Osteocyte (in vitro differentiated cells): ENCODE data around the gene PCNT. TPM values are rescaled to one million over a fixed set of nuclear protein-coding genes. Genes with fewer than 3 reads are reported as not detected.

Experiments
- DNase-seq: peaks from one replicate; pipeline ENCODE4 v3.0.0; 2021; ENCODE audit warnings: mixed read lengths; ENCODE audit not compliant: unreplicated experiment; ENCODE audit errors: extremely low spot score
- H3K27ac Mint-ChIP-seq: one replicate; pipeline ENCODE4 v1.8.0; 2021; ENCODE audit warnings: mild to moderate bottlenecking, mixed read lengths; ENCODE audit not compliant: unreplicated experiment
- H3K27me3 Mint-ChIP-seq: one replicate; pipeline ENCODE4 v1.8.0; 2021; ENCODE audit warnings: mixed read lengths; ENCODE audit not compliant: unreplicated experiment
- H3K36me3 Mint-ChIP-seq: one replicate; pipeline ENCODE4 v1.8.0; 2021; ENCODE audit warnings: mixed read lengths; ENCODE audit not compliant: unreplicated experiment
- H3K4me1 Mint-ChIP-seq: one replicate; pipeline ENCODE4 v1.8.0; 2021; ENCODE audit warnings: mixed read lengths; ENCODE audit not compliant: unreplicated experiment
- H3K4me3 Mint-ChIP-seq: one replicate; pipeline ENCODE4 v1.8.0; 2021; ENCODE audit warnings: mild to moderate bottlenecking, moderate library complexity, mixed read lengths; ENCODE audit not compliant: unreplicated experiment
- H3K9me3 Mint-ChIP-seq: one replicate; pipeline ENCODE4 v1.8.0; 2021; ENCODE audit warnings: mixed read lengths; ENCODE audit not compliant: unreplicated experiment
- total RNA-seq: library from RNA; stranded (reverse); gene quantifications from 2 replicates; pipeline ENCODE4 v1.2.1, GENCODE V29; 2021
- TF ChIP-seq, protein P1 (sequence below): fragments of 200-600 bp; sonication (generic); IDR thresholded peaks from 2 replicates; pipeline ENCODE4 v1.5.0; 2021; ENCODE audit warnings: antibody characterized with exemption, mild to moderate bottlenecking, moderate library complexity

PCNT gene
- total RNA-seq, 1 donor from 2014 or later: 38.9 TPM

DNA sequence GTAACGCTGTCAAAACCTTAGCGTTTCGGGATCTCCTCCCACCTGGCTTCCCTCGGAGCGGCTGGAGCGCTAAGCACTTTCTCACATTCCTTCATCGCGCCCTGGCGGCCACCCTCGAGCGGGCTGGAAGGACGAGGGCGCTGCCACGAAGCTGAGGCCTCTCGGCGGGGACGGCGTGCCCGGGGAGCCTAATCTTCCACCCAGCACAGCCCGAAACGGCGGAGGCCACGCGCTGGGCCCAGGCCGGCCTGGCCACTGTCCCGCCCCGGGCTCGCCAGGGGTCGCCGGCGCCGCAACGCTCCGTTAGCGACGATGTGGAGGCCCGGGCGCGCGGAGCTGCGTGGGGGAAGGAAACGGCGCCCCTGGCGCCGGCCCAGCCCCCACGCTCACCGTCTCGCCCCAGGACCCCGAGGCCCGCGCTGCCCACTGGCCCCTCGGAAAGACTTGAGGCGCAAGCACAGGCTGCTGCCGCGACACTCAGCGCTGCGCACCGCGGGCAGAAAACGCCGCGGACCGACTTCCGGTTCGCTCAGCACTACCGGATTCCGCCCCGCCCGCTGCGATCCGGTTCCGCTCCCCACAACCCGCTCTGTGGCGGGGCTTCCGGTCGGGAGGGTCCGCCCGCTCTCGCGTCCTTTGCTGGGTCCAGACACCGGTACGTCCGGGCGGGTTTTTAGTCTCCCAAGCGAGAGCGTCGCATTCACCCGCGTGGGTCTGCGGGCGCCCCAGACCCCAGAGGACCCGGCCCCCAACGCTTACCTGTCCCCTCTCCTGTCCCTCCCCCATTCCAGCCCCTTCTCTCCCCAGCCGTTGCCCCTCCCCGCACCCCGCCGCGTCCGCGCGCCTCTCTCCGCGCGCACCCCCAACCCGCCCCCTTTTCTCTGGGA is 38.0 kb upstream of the PCNT start, which contains the start of gene YBEY:
Gene YBEY (plus strand): TSS at position 582 of the 887 bp plus-strand sequence. CDS start 572 bp downstream, outside the sequence.
- DNase-seq: peak; percentile 97
- peak within 1 kb of the TSS; percentile 95 for H3K4me3 Mint-ChIP-seq
- H3K36me3 Mint-ChIP-seq: peaks cover 9% of the 10 kb centered on the region
- H3K9me3 Mint-ChIP-seq: no peaks in the 10 kb centered on the region
- no peaks in the 10 kb centered on the region for H3K27me3 Mint-ChIP-seq
- H3K27ac Mint-ChIP-seq: peak within 1 kb of the TSS; percentile 98
- TF ChIP-seq, protein P1, sequence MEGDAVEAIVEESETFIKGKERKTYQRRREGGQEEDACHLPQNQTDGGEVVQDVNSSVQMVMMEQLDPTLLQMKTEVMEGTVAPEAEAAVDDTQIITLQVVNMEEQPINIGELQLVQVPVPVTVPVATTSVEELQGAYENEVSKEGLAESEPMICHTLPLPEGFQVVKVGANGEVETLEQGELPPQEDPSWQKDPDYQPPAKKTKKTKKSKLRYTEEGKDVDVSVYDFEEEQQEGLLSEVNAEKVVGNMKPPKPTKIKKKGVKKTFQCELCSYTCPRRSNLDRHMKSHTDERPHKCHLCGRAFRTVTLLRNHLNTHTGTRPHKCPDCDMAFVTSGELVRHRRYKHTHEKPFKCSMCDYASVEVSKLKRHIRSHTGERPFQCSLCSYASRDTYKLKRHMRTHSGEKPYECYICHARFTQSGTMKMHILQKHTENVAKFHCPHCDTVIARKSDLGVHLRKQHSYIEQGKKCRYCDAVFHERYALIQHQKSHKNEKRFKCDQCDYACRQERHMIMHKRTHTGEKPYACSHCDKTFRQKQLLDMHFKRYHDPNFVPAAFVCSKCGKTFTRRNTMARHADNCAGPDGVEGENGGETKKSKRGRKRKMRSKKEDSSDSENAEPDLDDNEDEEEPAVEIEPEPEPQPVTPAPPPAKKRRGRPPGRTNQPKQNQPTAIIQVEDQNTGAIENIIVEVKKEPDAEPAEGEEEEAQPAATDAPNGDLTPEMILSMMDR: peak; percentile 57
- H3K4me1 Mint-ChIP-seq: peaks cover 44% of the 10 kb centered on the region

DNA sequence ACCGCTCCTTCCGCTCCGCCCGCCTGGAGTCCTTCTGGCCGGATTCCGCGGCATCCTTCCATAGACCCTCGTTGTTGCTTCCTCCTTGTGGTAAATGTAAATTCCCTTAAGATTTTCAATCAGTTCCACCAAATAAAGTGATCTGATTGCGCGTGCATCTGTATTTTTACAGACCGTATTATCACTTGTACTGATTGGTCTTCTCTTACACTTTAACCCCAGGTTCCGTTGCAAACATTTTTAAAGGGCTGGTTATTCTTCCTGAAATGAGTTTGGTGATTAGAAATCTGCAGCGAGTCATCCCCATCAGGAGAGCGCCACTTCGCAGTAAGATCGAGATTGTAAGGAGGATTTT is 37.3 kb upstream of the PCNT start:
- H3K4me3 Mint-ChIP-seq: peak overlapping the region; percentile 95

DNA sequence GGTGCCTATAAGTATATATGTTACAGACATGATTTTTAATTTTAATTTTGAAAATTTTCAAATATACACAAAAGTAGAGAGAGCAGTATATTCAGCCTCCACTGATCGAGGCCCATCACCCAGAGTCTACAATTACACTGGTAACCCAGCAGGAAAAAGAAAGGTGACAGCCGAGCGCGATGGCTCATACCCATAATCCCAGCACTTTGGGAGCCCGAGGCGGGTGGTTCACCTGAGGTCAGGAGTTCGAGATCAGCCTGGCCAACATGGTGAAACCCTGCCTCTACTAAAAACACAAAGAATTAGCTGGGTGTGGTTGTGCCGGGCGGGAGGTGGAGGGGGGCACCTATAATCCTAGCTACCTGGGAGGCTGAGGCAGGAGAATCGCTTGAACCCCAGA is 36.4 kb upstream of the PCNT start:
- no peaks in the 10 kb centered on the region for H3K9me3 Mint-ChIP-seq
- peaks cover 38% of the 10 kb centered on the region for H3K4me1 Mint-ChIP-seq
- H3K27ac Mint-ChIP-seq: peak overlapping the region; percentile 98
- H3K4me3 Mint-ChIP-seq: peak overlapping the region; percentile 95
- DNase-seq: no peak
- TF ChIP-seq, protein P1: no peak
- H3K27me3 Mint-ChIP-seq: no peaks in the 10 kb centered on the region
- H3K36me3 Mint-ChIP-seq: peaks cover 11% of the 10 kb centered on the region

More for the DNA sequence above, 37.3 kb upstream of the PCNT start:
- peaks cover 11% of the 10 kb centered on the region for H3K36me3 Mint-ChIP-seq
- H3K9me3 Mint-ChIP-seq: no peaks in the 10 kb centered on the region
- no peak for DNase-seq
- peak overlapping the region; percentile 98 for H3K27ac Mint-ChIP-seq
- H3K4me1 Mint-ChIP-seq: peaks cover 40% of the 10 kb centered on the region
- TF ChIP-seq, protein P1: peak; percentile 5
- H3K27me3 Mint-ChIP-seq: no peaks in the 10 kb centered on the region

GRCh38 chr21:46289655-46290179 is 34.2 kb upstream of the PCNT start:
- peaks cover 22% of the 10 kb centered on the region for H3K4me1 Mint-ChIP-seq
- H3K4me3 Mint-ChIP-seq: no peak overlapping the region
- no peak overlapping the region for H3K27ac Mint-ChIP-seq
- TF ChIP-seq, protein P1: no peak
- H3K36me3 Mint-ChIP-seq: peaks cover 2% of the 10 kb centered on the region
- DNase-seq: no peak
- H3K9me3 Mint-ChIP-seq: no peaks in the 10 kb centered on the region
- H3K27me3 Mint-ChIP-seq: no peaks in the 10 kb centered on the region

DNA sequence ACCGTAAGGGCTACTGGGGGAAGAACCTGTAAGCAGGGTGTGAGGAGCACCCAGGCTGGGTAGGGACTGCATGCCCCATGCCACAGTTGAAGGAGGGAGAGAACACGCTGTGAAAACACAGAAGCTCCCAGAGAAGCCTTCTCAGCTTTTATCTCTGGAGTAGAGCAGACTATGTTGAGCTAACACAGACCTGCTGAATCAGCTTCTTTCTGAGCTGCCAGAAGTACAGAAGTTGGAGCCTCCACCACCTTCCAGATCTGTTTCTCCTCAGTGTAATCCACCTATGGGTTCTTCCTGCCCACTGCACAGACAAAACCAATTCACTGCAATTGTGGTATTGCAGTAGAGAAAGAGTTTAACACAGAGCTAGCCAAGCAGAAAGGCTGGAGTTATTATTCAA is 32.4 kb upstream of the PCNT start:
- Mint-ChIP-seq H3K4me1 (peaks cover 21% of the 10 kb centered on the region), H3K36me3 (peaks cover 2% of the 10 kb centered on the region), H3K27me3 (no peaks in the 10 kb centered on the region), H3K9me3 (no peaks in the 10 kb centered on the region), H3K4me3 (no peak overlapping the region), H3K27ac (no peak overlapping the region)
- TF ChIP-seq, protein P1: no peak
- DNase-seq: no peak
